Heart left ventricle (tissue), 16 donors: ENCODE results near the gene OR2L13. TPM values are rescaled to one million over a fixed set of nuclear protein-coding genes. Genes with fewer than 3 reads are reported as not detected.

Experiments
- ATAC-seq, 4 donors: fragments of 200-7000 bp; cut with Tn5 transposase; one replicate each; pipeline ENCODE4 v1.9.1; 2020 to 2022; ENCODE audit warnings: moderate library complexity in 4 of 4, mild to moderate bottlenecking in 3 of 4, moderate number of reproducible peaks in 1 of 4
- DNase-seq, 5 donors: peaks; one replicate each; pipeline ENCODE4 v3.0.0-alpha.2; 2020
- H3K27ac ChIP-seq, 12 donors: fragments of 200-600 bp; sonication (generic) in 4 of 12; one replicate each; pipeline versions ENCODE4 v1.5.0 to v1.8.0; 2016 to 2022; ENCODE audit warnings: mild to moderate bottlenecking in 2 of 12
- H3K27me3 ChIP-seq, 9 donors: fragments of 200-600 bp; sonication (generic) in 2 of 9; one replicate each; pipeline versions ENCODE4 v1.5.1 to v1.8.0; 2016 to 2022; ENCODE audit warnings: mild to moderate bottlenecking in 3 of 9
- H3K36me3 ChIP-seq, 9 donors: fragments of 200-600 bp; sonication (generic) in 2 of 9; one replicate each; pipeline versions ENCODE4 v1.5.0 to v1.8.0; 2018 to 2022; ENCODE audit warnings: mild to moderate bottlenecking in 2 of 9
- H3K4me1 ChIP-seq, 12 donors: fragments of 200-600 bp; sonication (generic) in 4 of 12; one replicate each; pipeline versions ENCODE4 v1.5.0 to v1.8.0; 2016 to 2022; ENCODE audit warnings: mild to moderate bottlenecking in 3 of 12
- H3K4me3 ChIP-seq, 12 donors: fragments of 200-600 bp; sonication (generic) in 4 of 12; one replicate each; pipeline versions ENCODE4 v1.5.0 to v1.8.0; 2017 to 2022; ENCODE audit warnings: mild to moderate bottlenecking in 9 of 12, moderate library complexity in 4 of 12
- H3K9me3 ChIP-seq, 12 donors: fragments of 200-600 bp; sonication (generic) in 4 of 12; one replicate each; pipeline versions ENCODE4 v1.5.0 to v1.8.0; 2016 to 2022; ENCODE audit warnings: mild to moderate bottlenecking in 1 of 12
- CTCF ChIP-seq, 12 donors: fragments of 200-600 bp; sonication (generic) in 4 of 12; IDR thresholded peaks; one replicate each; pipeline versions ENCODE4 v1.5.0 to v1.8.0; 2018 to 2022; ENCODE audit warnings: antibody characterized with exemption in 12 of 12, mild to moderate bottlenecking in 5 of 12
- POLR2A ChIP-seq, 2 donors: fragments of 450-650 bp; IDR thresholded peaks; one replicate each; pipeline ENCODE4 v1.6.1; 2017; ENCODE audit warnings: antibody characterized with exemption in 2 of 2, mild to moderate bottlenecking in 2 of 2, moderate library complexity in 2 of 2
- WGBS, 4 donors: extraction: QIAGEN DNeasy Blood & Tissue Kit in 2 of 4; methylation state at CpG; one replicate each; pipeline versions ENCODE4 v1.1.5 to v1.1.7; 2013 to 2018; 5-methylcytosine and 5-hydroxymethylcytosine counted together
- intact Hi-C, 10 donors: fragments of 100-400 bp; cut with DNase I; formaldehyde crosslinking; loops; one replicate each; pipeline versions ENCODE4 v1.11.1 to v1.14.2; 2022
- polyA plus RNA-seq, 2 donors: library from polyadenylated mRNA; stranded (reverse); fragments of 200-250 nt; gene quantifications; one replicate each; pipeline ENCODE4 v1.2.3, GENCODE V29; 2013
- total RNA-seq, 9 donors: library from RNA; depleted of rRNA in 2 of 9; stranded (reverse); fragments of >200 nt in 2 of 9; fragmentation: NEBNext Ultra II Directional in 3 of 9; extraction: Animal tissue kit (Norgen Biotek cat#: 25700) in 3 of 9; gene quantifications; one replicate each; pipeline versions ENCODE4 v1.1.0 to v1.2.4, GENCODE V29; 2016 to 2023
- donor health status: ischemic (EF 13 %, LVEDD 7.1; RV severe dilation, severe dysfunction).
- donor health status: healthy with polysubstance abuse.
- donor health status: DM: no; HTN: yes; CAD: no.
- donor health status: DM: no; HTN: no; CAD: no.
- donor health status: ischemic (EF 25% LVEDD 6.9; RV normal size, moderate dysfunction).
- donor health status: ischemic (EF 25% LVEDD 5.7; RV mildly dilated, moderate dysfunction).
- donor health status: healthy.
- donor health status: DM: yes; HTN: yes; CAD: no.
- donor health status: ischemic (EF 35%, LVEDD 5.7; RV mildly dilated, moderate dysfunction).
- donor health status: nonischemic (EF 11% LVEDD 7.7; RV severe dilation, severe dysfunction).
- donor health status: DM: yes; HTN: yes; CAD: no.
- donor health status: PGD.
- donor health status: ischemic (EF 29% LVEDD 5.4; RV normal size, mild dysfunction).
- donor health status: nonischemic (EF 23%, LVEDD 6.1; RV moderate dilation, normal function).

OR2L13 gene
- total and polyA plus RNA-seq, 11 donors, result not detected

GRCh38 chr1:248144513-248145198 lies 49.7 kb downstream of the OR2L13 start, which contains the start of gene OR2M5:
TSS of gene OR2M5 (plus strand) at chr1:248145148. CDS start at chr1:248145148, 0 bp downstream.
- H3K4me3 ChIP-seq, result no peak within 1 kb of the TSS
- WGBS, 4 donors, result 72 to 84% (median 81%) methylated on average over 3 of the region's 3 CpGs
- no peaks in the 10 kb centered on the region for H3K27me3 ChIP-seq
- ATAC-seq (no peak), DNase-seq (no peak)
- intact Hi-C loops, result no loop called here
- no peaks in the 10 kb centered on the region for H3K36me3 ChIP-seq
- TF ChIP-seq POLR2A (IDR thresholded peaks at IDR 0.05) (no peak), CTCF (IDR thresholded peaks at IDR 0.05) (no peak)
- no peaks in the 10 kb centered on the region for H3K4me1 ChIP-seq
- H3K27ac ChIP-seq, result no peak within 1 kb of the TSS
- H3K9me3 ChIP-seq, result peaks cover 0 to 21% (median 5%) of the 10 kb centered on the region in 12 donors

Other genes starting within 250 kb of the OR2L13 start
- gene TRIM58, start 238.0 kb upstream of the OR2L13 start, total RNA-seq, result 1 to 10 TPM in 2 of 9 donors, under 1 TPM in 6, not detected in 1; 0.15 to 9.6 (median 0.37) TPM
- under 1 TPM in 1 of 2 donors, not detected in 1; 0.11 TPM for gene TRIM58, start 238.0 kb upstream of the OR2L13 start, polyA plus RNA-seq
- 1 to 10 TPM in 1 of 9 donors, under 1 TPM in 1, not detected in 7; 0.91 to 1.7 TPM for gene OR2W3, start 199.6 kb upstream of the OR2L13 start, total RNA-seq
- gene OR2W3, start 199.6 kb upstream of the OR2L13 start, polyA plus RNA-seq, result not detected
- not detected for gene OR2T8, start 174.9 kb upstream of the OR2L13 start, total RNA-seq
- gene OR2T8, start 174.9 kb upstream of the OR2L13 start, polyA plus RNA-seq, result not detected
- not detected for gene OR2AJ1, start 170.3 kb upstream of the OR2L13 start, total RNA-seq
- gene OR2AJ1, start 170.3 kb upstream of the OR2L13 start, polyA plus RNA-seq, result not detected
- not detected for gene OR2L8, start 146.3 kb upstream of the OR2L13 start, total RNA-seq
- gene OR2L8, start 146.3 kb upstream of the OR2L13 start, polyA plus RNA-seq, result not detected
- under 1 TPM in 1 of 9 donors, not detected in 8; 0.25 TPM for gene OR2AK2, start 130.0 kb upstream of the OR2L13 start, total RNA-seq
- gene OR2AK2, start 130.0 kb upstream of the OR2L13 start, polyA plus RNA-seq, result not detected
- gene OR2L5, start 81.5 kb upstream of the OR2L13 start, total RNA-seq, result not detected
- not detected for gene OR2L5, start 81.5 kb upstream of the OR2L13 start, polyA plus RNA-seq
- under 1 TPM in 1 of 9 donors, not detected in 8; 0.07 TPM for gene OR2L2, start 65.1 kb upstream of the OR2L13 start, total RNA-seq
- gene OR2L2, start 65.1 kb upstream of the OR2L13 start, polyA plus RNA-seq, result not detected
- not detected for gene OR2L3, start 48.3 kb upstream of the OR2L13 start, total RNA-seq
- gene OR2L3, start 48.3 kb upstream of the OR2L13 start, polyA plus RNA-seq, result not detected
- gene OR2M5, start 50.0 kb downstream of the OR2L13 start, total RNA-seq, result not detected
- gene OR2M5, start 50.0 kb downstream of the OR2L13 start, polyA plus RNA-seq, result not detected
- not detected for gene OR2M2, start 79.6 kb downstream of the OR2L13 start, total RNA-seq
- gene OR2M2, start 79.6 kb downstream of the OR2L13 start, polyA plus RNA-seq, result not detected
- not detected for gene OR2M3, start 102.1 kb downstream of the OR2L13 start, total RNA-seq
- not detected for gene OR2M3, start 102.1 kb downstream of the OR2L13 start, polyA plus RNA-seq
- not detected for gene OR2M4, start 136.2 kb downstream of the OR2L13 start, total RNA-seq
- not detected for gene OR2M4, start 136.2 kb downstream of the OR2L13 start, polyA plus RNA-seq
- not detected for gene OR2T33, start 182.8 kb downstream of the OR2L13 start, total RNA-seq
- not detected for gene OR2T33, start 182.8 kb downstream of the OR2L13 start, polyA plus RNA-seq
- gene OR2T12, start 208.2 kb downstream of the OR2L13 start, total RNA-seq, result not detected
- not detected for gene OR2T12, start 208.2 kb downstream of the OR2L13 start, polyA plus RNA-seq
- gene OR2M7, start 229.4 kb downstream of the OR2L13 start, total RNA-seq, result not detected
- gene OR2M7, start 229.4 kb downstream of the OR2L13 start, polyA plus RNA-seq, result not detected